ENCODE measurements around the gene TRIM3.

Gene TRIM3

DNA sequence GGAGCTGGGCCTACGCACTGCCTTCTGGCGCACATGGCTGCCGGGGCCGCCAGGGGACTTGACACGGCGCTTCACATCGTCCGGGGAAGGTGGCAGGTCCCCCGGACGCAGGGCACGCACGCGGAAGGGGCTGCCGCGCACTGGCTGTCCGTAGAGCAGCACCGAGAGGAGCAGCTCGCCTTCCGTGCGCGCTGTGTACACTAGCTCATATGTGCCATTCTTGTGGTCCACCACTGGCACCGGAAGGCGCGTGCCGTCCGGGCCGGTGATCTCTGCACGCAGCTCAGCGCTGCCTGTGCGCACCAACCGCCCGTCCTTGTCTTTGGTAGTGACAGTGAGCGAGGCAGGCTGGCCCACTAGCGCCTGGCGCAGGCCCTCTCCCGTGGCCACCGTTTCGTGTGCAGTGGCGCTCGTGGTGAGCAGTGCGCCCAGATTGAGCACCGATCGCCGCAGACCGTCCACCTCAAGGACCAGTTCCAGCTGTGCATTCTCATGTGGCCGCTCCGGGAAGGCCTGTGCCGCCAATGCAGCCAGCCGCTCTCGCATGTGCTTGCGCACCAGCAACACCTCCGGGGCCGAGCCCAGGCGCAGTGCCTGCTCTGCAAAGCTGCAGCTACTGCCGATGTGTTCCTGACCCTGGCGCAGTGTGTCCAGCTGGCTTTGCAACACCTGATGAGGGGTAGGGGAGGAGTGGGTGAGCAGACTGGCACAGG is 17.2 kb downstream of the TRIM3 start:
- Histone ChIP-seq H3K4me1 (ENCODE audit: insufficient read depth, low read length) (no peaks in the 10 kb centered on the region), H3K36me3 (ENCODE audit: insufficient read depth, low read length) (peaks cover 74% of the 10 kb centered on the region), H3K9me3 (ENCODE audit: low read length) (no peaks in the 10 kb centered on the region), H3K9ac (ENCODE audit: low read length) (no peak overlapping the region), H3K27me3 (ENCODE audit: control insufficient read depth in 1 of 2, insufficient read depth in 2 of 2, low read length in 2 of 2) (no peaks in the 10 kb centered on the region), H3K4me3 (ENCODE audit: low read depth in 1 of 2, low read length in 2 of 2) (no peak overlapping the region), H3K27ac (ENCODE audit: low read depth, low read length) (no peak overlapping the region)

DNA sequence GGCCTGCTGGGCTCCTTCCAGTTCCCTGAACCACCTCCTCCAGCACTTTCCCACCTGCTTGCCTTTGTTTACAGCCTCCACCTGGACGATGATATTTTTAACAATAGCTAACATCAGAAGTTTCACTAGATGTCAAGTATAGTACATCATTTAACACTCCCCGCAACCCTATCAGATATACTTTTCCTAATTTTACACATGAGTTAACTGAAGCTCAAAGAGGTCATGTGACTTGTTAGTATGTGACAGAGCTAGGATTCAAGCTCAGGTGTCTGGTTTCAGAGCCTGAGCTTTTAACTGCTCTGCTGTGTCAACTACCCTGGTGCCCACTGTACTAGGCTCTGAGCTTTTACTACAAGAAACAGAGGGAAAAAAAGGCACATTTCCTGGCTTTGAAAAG is 18.7 kb downstream of the TRIM3 start:
- Histone ChIP-seq H3K36me3 (ENCODE audit: insufficient read depth, low read length) (peaks cover 89% of the 10 kb centered on the region), H3K27me3 (ENCODE audit: control insufficient read depth in 1 of 2, insufficient read depth in 2 of 2, low read length in 2 of 2) (no peaks in the 10 kb centered on the region), H3K9ac (ENCODE audit: low read length) (no peak overlapping the region), H3K4me3 (ENCODE audit: low read depth in 1 of 2, low read length in 2 of 2) (no peak overlapping the region), H3K9me3 (ENCODE audit: low read length) (no peaks in the 10 kb centered on the region), H3K27ac (ENCODE audit: low read depth, low read length) (no peak overlapping the region), H3K4me1 (ENCODE audit: insufficient read depth, low read length) (no peaks in the 10 kb centered on the region)

DNA sequence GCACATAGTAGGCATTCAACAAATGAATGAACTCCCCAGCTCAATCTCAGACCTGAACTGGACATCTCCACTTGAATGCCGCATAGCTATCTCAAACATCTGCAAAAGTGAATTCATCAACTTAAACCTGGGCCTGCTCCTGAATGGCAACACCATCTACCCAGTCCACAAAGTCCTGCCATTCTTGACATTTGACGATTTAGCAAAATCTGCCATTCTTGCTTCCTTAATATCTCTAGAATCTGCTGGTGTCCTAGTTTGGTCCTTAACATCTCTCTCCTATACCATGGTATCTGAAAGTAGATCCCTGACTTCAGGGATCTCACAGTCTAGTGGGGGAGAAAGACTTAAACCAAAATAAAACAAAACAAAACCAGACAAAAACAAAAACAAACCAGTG is 20.6 kb downstream of the TRIM3 start:
- H3K27ac ChIP-seq (ENCODE audit: low read depth, low read length): no peak overlapping the region

DNA sequence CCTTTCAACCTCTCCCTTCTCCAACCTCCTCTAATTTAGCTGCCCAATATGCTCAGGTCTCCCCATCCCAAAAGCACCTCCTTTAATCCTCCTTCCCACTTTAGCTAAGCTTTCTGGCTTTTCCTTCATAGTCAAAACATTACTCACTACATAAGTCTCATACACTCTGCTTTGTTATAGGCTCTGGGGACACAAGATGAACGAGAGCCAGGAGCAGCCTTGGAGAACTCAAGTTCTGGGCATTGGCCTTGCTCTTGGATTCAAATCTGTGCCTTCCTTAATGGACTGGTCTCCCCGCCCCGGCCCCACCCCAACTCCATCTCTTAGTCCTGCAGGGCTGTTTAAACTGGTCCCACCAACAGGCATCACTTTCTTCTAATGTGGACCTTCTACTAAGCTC is 21.5 kb downstream of the TRIM3 start:
- no peaks in the 10 kb centered on the region for H3K27me3 ChIP-seq (ENCODE audit: control insufficient read depth in 1 of 2, insufficient read depth in 2 of 2, low read length in 2 of 2)
- no peak overlapping the region for H3K27ac ChIP-seq (ENCODE audit: low read depth, low read length)
- H3K9ac ChIP-seq (ENCODE audit: low read length): no peak overlapping the region
- H3K4me3 ChIP-seq (ENCODE audit: low read depth in 1 of 2, low read length in 2 of 2): no peak overlapping the region
- H3K36me3 ChIP-seq (ENCODE audit: insufficient read depth, low read length): peaks cover 89% of the 10 kb centered on the region
- H3K4me1 ChIP-seq (ENCODE audit: insufficient read depth, low read length): no peaks in the 10 kb centered on the region
- no peaks in the 10 kb centered on the region for H3K9me3 ChIP-seq (ENCODE audit: low read length)

More for the DNA sequence above, 20.6 kb downstream of the TRIM3 start:
- Histone ChIP-seq H3K9ac (ENCODE audit: low read length) (no peak overlapping the region), H3K4me1 (ENCODE audit: insufficient read depth, low read length) (no peaks in the 10 kb centered on the region), H3K27me3 (ENCODE audit: control insufficient read depth in 1 of 2, insufficient read depth in 2 of 2, low read length in 2 of 2) (no peaks in the 10 kb centered on the region), H3K36me3 (ENCODE audit: insufficient read depth, low read length) (peaks cover 91% of the 10 kb centered on the region), H3K9me3 (ENCODE audit: low read length) (no peaks in the 10 kb centered on the region), H3K4me3 (ENCODE audit: low read depth in 1 of 2, low read length in 2 of 2) (no peak overlapping the region)

DNA sequence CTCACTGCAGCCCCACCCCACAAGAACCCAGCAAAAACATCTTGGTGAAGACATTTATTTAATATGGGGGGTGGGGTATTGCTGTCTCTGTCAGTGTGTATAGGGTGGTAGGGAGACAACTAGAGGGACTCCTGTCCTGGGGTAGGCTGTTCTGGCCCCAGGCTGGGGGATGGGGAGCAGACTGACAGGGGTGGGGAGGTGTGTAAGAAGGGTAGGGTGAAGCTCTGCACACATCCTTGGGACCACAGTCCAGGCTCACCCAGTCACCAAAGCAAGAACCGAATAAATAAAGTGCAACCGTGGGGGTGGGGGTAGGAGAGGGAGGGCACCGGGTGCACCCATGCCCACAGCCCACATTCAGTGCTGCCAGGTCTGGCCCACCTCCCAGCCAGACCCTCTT is 25.2 kb downstream of the TRIM3 start:
- no peaks in the 10 kb centered on the region for H3K27me3 ChIP-seq (ENCODE audit: control insufficient read depth in 1 of 2, insufficient read depth in 2 of 2, low read length in 2 of 2)
- no peaks in the 10 kb centered on the region for H3K4me1 ChIP-seq (ENCODE audit: insufficient read depth, low read length)
- no peak overlapping the region for H3K9ac ChIP-seq (ENCODE audit: low read length)
- H3K27ac ChIP-seq (ENCODE audit: low read depth, low read length): no peak overlapping the region
- peaks cover 56% of the 10 kb centered on the region for H3K36me3 ChIP-seq (ENCODE audit: insufficient read depth, low read length)
- H3K4me3 ChIP-seq (ENCODE audit: low read depth in 1 of 2, low read length in 2 of 2): no peak overlapping the region
- no peaks in the 10 kb centered on the region for H3K9me3 ChIP-seq (ENCODE audit: low read length)

DNA sequence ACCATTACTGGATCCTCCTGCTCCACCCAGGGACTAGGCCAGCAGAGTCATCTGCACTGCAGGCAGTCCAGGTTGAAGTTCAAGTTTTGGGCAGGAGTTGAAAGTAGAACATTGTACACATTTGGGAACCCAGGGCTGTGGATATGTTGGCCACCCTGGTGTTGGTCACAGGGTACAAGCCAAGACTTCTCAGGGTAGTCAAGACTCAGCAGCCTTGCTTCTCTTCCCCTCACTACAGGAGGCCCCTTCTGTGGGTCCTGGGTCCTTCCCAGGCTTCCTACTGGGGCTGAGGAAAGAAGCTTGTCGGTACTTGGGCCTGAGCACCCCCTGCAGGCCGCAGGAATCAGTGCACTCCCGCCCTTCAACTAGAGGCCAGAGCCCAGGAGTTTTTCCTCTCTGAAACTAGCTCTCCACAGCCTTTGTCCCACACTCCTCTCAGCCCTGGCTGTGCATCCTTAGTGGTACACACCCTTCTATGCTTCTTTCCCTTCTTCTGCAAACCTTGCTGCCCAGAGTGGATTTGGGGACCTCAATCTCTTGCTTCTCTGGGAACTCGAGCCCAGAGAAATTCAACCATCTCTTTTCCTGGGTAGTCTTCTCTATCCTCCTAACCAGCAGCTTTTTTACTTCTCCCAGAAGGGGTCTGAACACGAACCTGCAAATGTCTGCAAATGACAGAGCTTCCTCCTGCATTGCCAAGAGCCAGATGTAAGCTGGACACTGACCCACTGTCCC is 30.3 kb downstream of the TRIM3 start:
- H3K4me1 ChIP-seq (ENCODE audit: insufficient read depth, low read length): no peaks in the 10 kb centered on the region
- no peaks in the 10 kb centered on the region for H3K27me3 ChIP-seq (ENCODE audit: control insufficient read depth in 1 of 2, insufficient read depth in 2 of 2, low read length in 2 of 2)
- H3K4me3 ChIP-seq (ENCODE audit: low read depth in 1 of 2, low read length in 2 of 2): no peak overlapping the region
- no peak overlapping the region for H3K9ac ChIP-seq (ENCODE audit: low read length)
- H3K27ac ChIP-seq (ENCODE audit: low read depth, low read length): no peak overlapping the region
- H3K36me3 ChIP-seq (ENCODE audit: insufficient read depth, low read length): peaks cover 7% of the 10 kb centered on the region
- H3K9me3 ChIP-seq (ENCODE audit: low read length): no peaks in the 10 kb centered on the region

DNA sequence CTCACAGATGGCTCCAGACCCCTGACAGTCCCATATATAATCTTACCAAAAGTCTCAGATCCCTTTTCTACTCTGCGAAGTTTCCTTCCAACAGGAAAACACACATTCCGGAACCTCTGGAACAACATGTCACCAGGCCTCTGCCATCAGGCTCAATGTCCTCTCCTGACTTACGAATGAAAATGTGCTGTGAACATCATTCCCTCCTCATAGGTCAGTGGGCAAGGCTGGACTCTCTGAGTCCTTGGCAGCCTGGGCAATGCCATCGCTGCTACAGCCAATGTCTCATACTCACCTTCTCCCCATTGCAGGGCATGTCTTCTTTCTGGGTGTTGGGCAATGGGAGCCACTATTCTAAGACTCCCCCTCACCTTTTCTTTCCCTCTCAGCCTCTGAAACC is 31.3 kb downstream of the TRIM3 start:
- peaks cover under 1% of the 10 kb centered on the region for H3K36me3 ChIP-seq (ENCODE audit: insufficient read depth, low read length)
- H3K9me3 ChIP-seq (ENCODE audit: low read length): no peaks in the 10 kb centered on the region
- H3K27ac ChIP-seq (ENCODE audit: low read depth, low read length): no peak overlapping the region
- H3K4me1 ChIP-seq (ENCODE audit: insufficient read depth, low read length): no peaks in the 10 kb centered on the region
- H3K27me3 ChIP-seq (ENCODE audit: control insufficient read depth in 1 of 2, insufficient read depth in 2 of 2, low read length in 2 of 2): no peaks in the 10 kb centered on the region
- H3K9ac ChIP-seq (ENCODE audit: low read length): no peak overlapping the region
- H3K4me3 ChIP-seq (ENCODE audit: low read depth in 1 of 2, low read length in 2 of 2): no peak overlapping the region

DNA sequence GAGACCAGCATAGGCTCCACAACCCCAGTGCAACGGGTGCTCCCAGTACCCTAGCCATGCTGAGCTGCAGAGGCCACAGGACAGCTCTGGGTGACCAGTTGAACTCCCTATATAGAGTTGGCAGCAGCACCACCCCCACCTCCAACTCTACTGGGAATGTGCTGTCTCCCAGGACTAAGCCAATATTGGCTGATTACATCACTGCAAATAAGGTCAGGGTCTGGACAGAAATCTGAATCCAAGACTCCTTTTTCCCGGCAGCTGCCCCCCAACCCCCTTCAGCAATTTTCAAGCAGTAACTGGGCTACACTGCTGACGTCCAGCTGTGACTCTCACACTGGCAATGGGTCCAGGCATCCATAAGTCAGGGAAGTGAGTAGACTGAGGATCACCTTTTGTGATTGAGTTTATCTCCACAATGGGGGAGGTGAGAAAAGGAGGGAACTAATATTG is 32.8 kb downstream of the TRIM3 start, which contains the start of gene HPX:
HPX (minus strand) TSS at position 82 of the 453 bp plus-strand sequence; CDS start at position 58, 24 bp downstream.
- H3K27ac ChIP-seq (ENCODE audit: low read depth, low read length): no peak within 1 kb of the TSS
- no peaks in the 10 kb centered on the region for H3K4me1 ChIP-seq (ENCODE audit: insufficient read depth, low read length)
- H3K4me3 ChIP-seq (ENCODE audit: low read depth in 1 of 2, low read length in 2 of 2): no peak within 1 kb of the TSS
- H3K9ac ChIP-seq (ENCODE audit: low read length): no peak within 1 kb of the TSS
- H3K9me3 ChIP-seq (ENCODE audit: low read length): no peaks in the 10 kb centered on the region
- no peaks in the 10 kb centered on the region for H3K27me3 ChIP-seq (ENCODE audit: control insufficient read depth in 1 of 2, insufficient read depth in 2 of 2, low read length in 2 of 2)
- no peaks in the 10 kb centered on the region for H3K36me3 ChIP-seq (ENCODE audit: insufficient read depth, low read length)

DNA sequence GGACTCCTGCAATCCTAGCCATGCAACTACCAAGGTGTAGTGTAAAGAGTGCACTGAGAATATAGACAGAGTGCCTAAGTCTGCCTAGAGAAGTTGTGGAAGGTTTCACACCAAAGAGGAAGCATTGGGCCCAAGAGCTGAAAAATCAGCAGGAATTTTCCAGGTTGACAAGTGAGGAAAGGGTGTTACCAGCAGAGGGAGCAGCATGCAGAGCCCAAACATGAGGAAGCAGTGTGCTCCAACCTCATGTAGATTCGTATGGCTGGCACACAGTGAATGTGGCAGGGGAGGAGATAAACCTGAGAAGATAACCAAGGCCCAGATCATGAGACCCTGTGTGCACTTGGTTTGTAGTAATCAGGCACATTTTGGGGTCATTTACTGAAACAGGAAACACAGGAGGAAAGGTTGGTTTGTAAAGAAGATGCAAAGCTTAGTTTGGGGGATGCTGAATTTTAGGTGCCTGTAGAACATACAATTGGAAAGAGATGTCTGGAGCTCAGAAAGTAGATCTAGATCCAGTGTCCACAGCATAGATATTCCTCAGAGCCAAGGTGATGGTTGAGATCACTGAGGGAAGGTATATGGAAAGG is 34.7 kb downstream of the TRIM3 start:
- H3K27ac ChIP-seq (ENCODE audit: low read depth, low read length): no peak overlapping the region

DNA sequence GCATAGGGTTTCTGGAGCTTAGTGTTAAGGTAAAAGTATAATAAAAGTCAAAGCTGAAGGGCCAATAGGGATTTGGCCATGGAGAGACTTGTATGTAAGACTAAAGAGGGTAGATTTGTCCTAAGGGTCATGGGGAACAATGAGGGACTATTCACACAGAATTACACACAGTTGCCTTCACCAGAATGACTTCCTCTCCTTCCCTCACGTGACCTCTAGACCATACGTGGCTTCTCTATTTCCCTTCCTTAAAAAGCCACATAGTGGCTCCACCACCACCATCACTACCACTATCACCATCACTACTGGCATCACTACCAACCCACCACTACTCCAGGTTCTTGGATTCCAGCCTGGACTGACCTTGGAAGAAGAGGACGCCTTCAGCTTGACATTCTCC is 35.7 kb downstream of the TRIM3 start:
- no peak overlapping the region for H3K27ac ChIP-seq (ENCODE audit: low read depth, low read length)
- H3K4me3 ChIP-seq (ENCODE audit: low read depth in 1 of 2, low read length in 2 of 2): no peak overlapping the region
- no peaks in the 10 kb centered on the region for H3K36me3 ChIP-seq (ENCODE audit: insufficient read depth, low read length)
- no peaks in the 10 kb centered on the region for H3K27me3 ChIP-seq (ENCODE audit: control insufficient read depth in 1 of 2, insufficient read depth in 2 of 2, low read length in 2 of 2)
- H3K4me1 ChIP-seq (ENCODE audit: insufficient read depth, low read length): no peaks in the 10 kb centered on the region
- H3K9ac ChIP-seq (ENCODE audit: low read length): no peak overlapping the region
- no peaks in the 10 kb centered on the region for H3K9me3 ChIP-seq (ENCODE audit: low read length)

More for the DNA sequence above, 34.7 kb downstream of the TRIM3 start:
- no peak overlapping the region for H3K4me3 ChIP-seq (ENCODE audit: low read depth in 1 of 2, low read length in 2 of 2)
- no peaks in the 10 kb centered on the region for H3K27me3 ChIP-seq (ENCODE audit: control insufficient read depth in 1 of 2, insufficient read depth in 2 of 2, low read length in 2 of 2)
- no peaks in the 10 kb centered on the region for H3K36me3 ChIP-seq (ENCODE audit: insufficient read depth, low read length)
- no peaks in the 10 kb centered on the region for H3K4me1 ChIP-seq (ENCODE audit: insufficient read depth, low read length)
- no peaks in the 10 kb centered on the region for H3K9me3 ChIP-seq (ENCODE audit: low read length)
- H3K9ac ChIP-seq (ENCODE audit: low read length): no peak overlapping the region

DNA sequence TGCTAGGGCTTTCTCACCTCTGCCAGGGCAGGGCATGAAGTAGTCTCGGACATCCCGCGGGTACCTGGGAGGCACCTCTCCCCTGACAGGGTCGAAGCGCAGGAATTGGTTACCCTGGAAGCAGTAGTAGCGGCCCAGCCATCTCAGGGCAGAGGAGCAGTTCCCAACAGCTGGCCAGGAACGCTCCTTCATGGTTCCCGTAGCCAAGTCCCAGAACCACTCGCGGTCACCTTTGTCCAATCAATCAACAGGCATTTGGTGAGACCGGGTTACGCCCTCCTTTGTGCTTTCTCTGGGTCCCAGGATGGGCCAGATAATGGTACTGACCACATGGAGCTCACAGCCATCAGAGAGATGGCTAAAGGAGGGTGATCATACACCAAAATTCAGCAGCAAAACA is 36.3 kb downstream of the TRIM3 start:
- Histone ChIP-seq H3K27me3 (ENCODE audit: control insufficient read depth in 1 of 2, insufficient read depth in 2 of 2, low read length in 2 of 2) (no peaks in the 10 kb centered on the region), H3K9me3 (ENCODE audit: low read length) (no peaks in the 10 kb centered on the region), H3K27ac (ENCODE audit: low read depth, low read length) (no peak overlapping the region), H3K4me3 (ENCODE audit: low read depth in 1 of 2, low read length in 2 of 2) (no peak overlapping the region), H3K36me3 (ENCODE audit: insufficient read depth, low read length) (no peaks in the 10 kb centered on the region), H3K9ac (ENCODE audit: low read length) (no peak overlapping the region), H3K4me1 (ENCODE audit: insufficient read depth, low read length) (no peaks in the 10 kb centered on the region)
